ENCODE data around the gene NTM.

- TF ChIP-seq CTCF (IDR thresholded peaks at IDR 0.05) (no peak), EP300 (IDR thresholded peaks at IDR 0.05) (no peak), POLR2A (IDR thresholded peaks at IDR 0.05) (no peak)
Observed at GRCh38 chr11:131923309-131923708, 552.9 kb downstream of the NTM start.
